ENCODE data around the gene SYT7. TPM values are rescaled to one million over a fixed set of nuclear protein-coding genes. Genes with fewer than 3 reads are reported as not detected.

The SYT7 gene
- total and polyA plus RNA-seq, 2 donors (not counting 1 experiment from before 2014, with no cell fraction given): not detected

DNA sequence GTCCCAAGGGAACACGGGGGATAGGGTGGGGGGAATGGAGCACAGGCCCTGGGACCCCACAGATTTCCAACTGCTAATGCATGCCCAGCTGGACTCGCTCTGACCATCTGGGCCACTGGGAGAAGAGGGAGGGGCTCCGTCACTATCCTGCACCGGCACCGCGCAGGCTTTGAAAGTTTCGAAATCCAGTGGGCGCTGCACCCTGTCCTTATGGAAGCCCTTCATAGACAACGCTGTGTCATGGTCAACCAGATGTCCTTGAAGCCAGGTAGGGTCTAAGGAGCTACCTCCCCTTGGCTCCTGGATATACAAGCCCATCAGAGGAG lies 42.3 kb downstream of the SYT7 start:
- H3K9ac ChIP-seq (ENCODE audit: low read length): no peak overlapping the region
- DNase-seq (no peak), ATAC-seq (ENCODE audit: low read depth) (no peak)
- H4K20me1 ChIP-seq (ENCODE audit: control insufficient read depth, insufficient read depth, low read length, poor library complexity, severe bottlenecking): no peaks in the 10 kb centered on the region
- no peak for TF ChIP-seq EZH2 (IDR thresholded peaks at IDR 0.05; ENCODE audit: borderline replicate concordance, insufficient read depth, low read depth, low read length, poor library complexity, severe bottlenecking)
- TF ChIP-seq, protein P1, sequence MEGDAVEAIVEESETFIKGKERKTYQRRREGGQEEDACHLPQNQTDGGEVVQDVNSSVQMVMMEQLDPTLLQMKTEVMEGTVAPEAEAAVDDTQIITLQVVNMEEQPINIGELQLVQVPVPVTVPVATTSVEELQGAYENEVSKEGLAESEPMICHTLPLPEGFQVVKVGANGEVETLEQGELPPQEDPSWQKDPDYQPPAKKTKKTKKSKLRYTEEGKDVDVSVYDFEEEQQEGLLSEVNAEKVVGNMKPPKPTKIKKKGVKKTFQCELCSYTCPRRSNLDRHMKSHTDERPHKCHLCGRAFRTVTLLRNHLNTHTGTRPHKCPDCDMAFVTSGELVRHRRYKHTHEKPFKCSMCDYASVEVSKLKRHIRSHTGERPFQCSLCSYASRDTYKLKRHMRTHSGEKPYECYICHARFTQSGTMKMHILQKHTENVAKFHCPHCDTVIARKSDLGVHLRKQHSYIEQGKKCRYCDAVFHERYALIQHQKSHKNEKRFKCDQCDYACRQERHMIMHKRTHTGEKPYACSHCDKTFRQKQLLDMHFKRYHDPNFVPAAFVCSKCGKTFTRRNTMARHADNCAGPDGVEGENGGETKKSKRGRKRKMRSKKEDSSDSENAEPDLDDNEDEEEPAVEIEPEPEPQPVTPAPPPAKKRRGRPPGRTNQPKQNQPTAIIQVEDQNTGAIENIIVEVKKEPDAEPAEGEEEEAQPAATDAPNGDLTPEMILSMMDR (IDR thresholded peaks at IDR 0.05): no peak
- POLR2A ChIA-PET: no interaction called here
- no peaks in the 10 kb centered on the region for H3K4me1 ChIP-seq (ENCODE audit: control insufficient read depth in 2 of 2, insufficient read depth in 2 of 2, low read length in 2 of 2)
- H3K79me2 ChIP-seq (ENCODE audit: control insufficient read depth, insufficient read depth, low read length): no peaks in the 10 kb centered on the region
- H3K9me3 ChIP-seq (ENCODE audit: control extremely low read depth in 1 of 3, control insufficient read depth in 2 of 3, insufficient read depth in 1 of 3, low read length in 2 of 3): peaks cover 0 to 3% (median 0%) of the 10 kb centered on the region in 3 donors
- H3K4me2 ChIP-seq (replicated peaks; ENCODE audit: low read depth, low read length, poor library complexity, severe bottlenecking): no peak overlapping the region
- H3K36me3 ChIP-seq (replicated peaks in 1 of 2; ENCODE audit: control extremely low read depth in 1 of 2, control insufficient read depth in 1 of 2, extremely low read depth in 1 of 2, insufficient read depth in 2 of 2, low read length in 1 of 2): no peaks in the 10 kb centered on the region
- no peak overlapping the region for H3K27ac Mint-ChIP-seq
- whole genome bisulfite sequencing (ENCODE audit: insufficient coverage): 94% methylated on average over 9 of the region's 9 CpGs
- H3K4me3 Mint-ChIP-seq: no peak overlapping the region
- no peaks in the 10 kb centered on the region for H3K9me3 Mint-ChIP-seq (ENCODE audit: insufficient read depth)
- peaks cover 0 to 2% (median 0%) of the 10 kb centered on the region in 4 experiments for H3K27me3 ChIP-seq (replicated peaks in 1 of 4; ENCODE audit: control extremely low read depth in 1 of 4, control insufficient read depth in 3 of 4, insufficient read depth in 4 of 4, low read length in 3 of 4)
- H3K4me3 ChIP-seq (ENCODE audit: control extremely low read depth in 1 of 5, extremely low read depth in 1 of 5, insufficient read depth in 1 of 5, low read depth in 2 of 5, low read length in 4 of 5): no peak overlapping the region
- no peak overlapping the region for H2AFZ ChIP-seq (ENCODE audit: insufficient read depth, low read depth, low read length, poor library complexity, severe bottlenecking)
- peaks cover 2% of the 10 kb centered on the region for H3K4me1 Mint-ChIP-seq
- H3K27ac ChIP-seq (ENCODE audit: low read length in 2 of 2): no peak overlapping the region
- intact Hi-C loops (cut with micrococcal nuclease): no loop called here
- H3K27me3 Mint-ChIP-seq: peaks cover 24% of the 10 kb centered on the region
- CTCF ChIA-PET: interaction anchor here (1.0 to 1.4 kb wide), 2 partner anchors 10 to 22 kb away, joined by 3 to 4 read pairs; no protein-coding TSS in a partner anchor

DNA sequence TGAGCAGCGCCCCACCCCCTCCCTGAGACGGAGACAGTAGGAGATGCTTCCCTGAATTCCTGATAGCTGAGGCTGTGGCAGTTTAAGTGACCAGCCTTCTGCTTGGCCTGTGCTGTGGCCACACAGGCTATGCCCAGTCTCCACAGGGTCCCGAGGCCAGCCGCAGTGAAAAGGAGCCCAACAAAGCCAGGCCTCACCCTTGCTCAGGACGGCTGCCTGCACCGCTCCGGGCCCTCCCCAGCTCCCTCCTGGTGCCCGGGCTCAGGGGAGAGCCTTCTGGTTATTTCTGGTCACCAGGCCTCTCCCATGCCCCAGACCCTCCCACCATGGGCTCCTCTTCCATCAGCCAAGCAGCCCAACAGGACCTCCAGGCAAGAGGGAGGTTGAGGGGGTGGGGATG lies 43.5 kb downstream of the SYT7 start:
- H3K4me1 Mint-ChIP-seq: peaks cover 2% of the 10 kb centered on the region
- intact Hi-C loops (cut with micrococcal nuclease): no loop called here
- CTCF ChIA-PET: no interaction called here
- Histone ChIP-seq H3K27me3 (replicated peaks in 1 of 4; ENCODE audit: control extremely low read depth in 1 of 4, control insufficient read depth in 3 of 4, insufficient read depth in 4 of 4, low read length in 3 of 4) (peaks cover 0 to 10% (median 0%) of the 10 kb centered on the region in 4 experiments), H3K9me3 (ENCODE audit: control extremely low read depth in 1 of 3, control insufficient read depth in 2 of 3, insufficient read depth in 1 of 3, low read length in 2 of 3) (peaks cover 0 to 3% (median 0%) of the 10 kb centered on the region in 3 donors), H3K4me3 (ENCODE audit: control extremely low read depth in 1 of 5, extremely low read depth in 1 of 5, insufficient read depth in 1 of 5, low read depth in 2 of 5, low read length in 4 of 5) (no peak overlapping the region), H3K79me2 (ENCODE audit: control insufficient read depth, insufficient read depth, low read length) (no peaks in the 10 kb centered on the region), H3K4me1 (ENCODE audit: control insufficient read depth in 2 of 2, insufficient read depth in 2 of 2, low read length in 2 of 2) (no peaks in the 10 kb centered on the region), H3K36me3 (replicated peaks in 1 of 2; ENCODE audit: control extremely low read depth in 1 of 2, control insufficient read depth in 1 of 2, extremely low read depth in 1 of 2, insufficient read depth in 2 of 2, low read length in 1 of 2) (no peaks in the 10 kb centered on the region), H3K27ac (ENCODE audit: low read length in 2 of 2) (no peak overlapping the region), H3K9ac (ENCODE audit: low read length) (no peak overlapping the region), H4K20me1 (ENCODE audit: control insufficient read depth, insufficient read depth, low read length, poor library complexity, severe bottlenecking) (no peaks in the 10 kb centered on the region), H2AFZ (ENCODE audit: insufficient read depth, low read depth, low read length, poor library complexity, severe bottlenecking) (no peak overlapping the region), H3K4me2 (replicated peaks; ENCODE audit: low read depth, low read length, poor library complexity, severe bottlenecking) (no peak overlapping the region)
- H3K27ac Mint-ChIP-seq: no peak overlapping the region
- POLR2A ChIA-PET: no interaction called here
- ATAC-seq (ENCODE audit: low read depth) (no peak), DNase-seq (no peak)
- peaks cover 27% of the 10 kb centered on the region for H3K27me3 Mint-ChIP-seq
- TF ChIP-seq EZH2 (IDR thresholded peaks at IDR 0.05; ENCODE audit: borderline replicate concordance, insufficient read depth, low read depth, low read length, poor library complexity, severe bottlenecking): no peak
- TF ChIP-seq, protein P1 (IDR thresholded peaks at IDR 0.05): no peak
- H3K9me3 Mint-ChIP-seq (ENCODE audit: insufficient read depth): no peaks in the 10 kb centered on the region
- WGBS (ENCODE audit: insufficient coverage): 91% methylated on average over 5 of the region's 8 CpGs
- no peak overlapping the region for H3K4me3 Mint-ChIP-seq
